Smooth muscle cell (in vitro differentiated cells): Measurements from ENCODE around the gene WDR3. TPM values are rescaled to one million over a fixed set of nuclear protein-coding genes. Genes with fewer than 3 reads are reported as not detected.
"Not testable (repeated sequence)": the region's sequence is repeated elsewhere in the genome, so short reads cannot be mapped to it uniquely, and the experiment has no call there.

Experiments
- DNase-seq: peaks from one replicate; lab custom pipeline; 2025; ENCODE audit not compliant: unreplicated experiment; lab: John Stamatoyannopoulos, UW
- H2AFZ ChIP-seq: fragments of 200-600 bp; sonication (generic); 2 replicates; pipeline ENCODE4 v1.6.0; 2016; ENCODE audit warnings: antibody characterized with exemption, low read depth, mild to moderate bottlenecking
- H3F3A ChIP-seq: fragments of 200-600 bp; sonication (generic); 2 replicates; pipeline ENCODE4 v1.6.0; 2017; ENCODE audit warnings: antibody characterized with exemption, low read depth
- H3K27ac ChIP-seq: fragments of 200-600 bp; sonication (generic); 2 replicates; pipeline ENCODE4 v1.5.1; 2016; ENCODE audit warnings: low read depth, mild to moderate bottlenecking
- H3K27me3 ChIP-seq: fragments of 200-600 bp; sonication (generic); 2 replicates; pipeline ENCODE4 v1.6.1; 2016; ENCODE audit warnings: low read depth, mild to moderate bottlenecking
- H3K36me3 ChIP-seq: fragments of 200-600 bp; sonication (generic); 2 replicates; pipeline ENCODE4 v1.5.1; 2016; ENCODE audit warnings: low read depth
- H3K4me1 ChIP-seq: fragments of 200-600 bp; sonication (generic); 2 replicates; pipeline ENCODE4 v1.5.1; 2016; ENCODE audit warnings: low read depth
- H3K4me2 ChIP-seq: fragments of 200-600 bp; sonication (generic); 2 replicates; pipeline ENCODE4 v1.6.0; 2016; ENCODE audit warnings: mild to moderate bottlenecking
- H3K4me3 ChIP-seq: fragments of 200-600 bp; sonication (generic); 2 replicates; pipeline ENCODE4 v1.5.1; 2016; ENCODE audit warnings: mild to moderate bottlenecking
- H3K79me2 ChIP-seq: fragments of 200-600 bp; sonication (generic); 2 replicates; pipeline ENCODE4 v1.6.0; 2016; ENCODE audit warnings: low read depth, mild to moderate bottlenecking
- H3K9ac ChIP-seq: fragments of 200-600 bp; sonication (generic); 2 replicates; pipeline ENCODE4 v1.6.0; 2016; ENCODE audit warnings: low read depth
- H3K9me3 ChIP-seq: fragments of 200-600 bp; sonication (generic); replicated peaks from 2 replicates; pipeline ENCODE4 v1.5.1; 2016; ENCODE audit warnings: low read depth
- H4K20me1 ChIP-seq: fragments of 200-600 bp; sonication (generic); 2 replicates; pipeline ENCODE4 v1.6.0; 2016; ENCODE audit warnings: low read depth
- CTCF ChIP-seq: fragments of 200-600 bp; sonication (generic); IDR thresholded peaks from 2 replicates; pipeline ENCODE4 v1.5.1; 2017; ENCODE audit warnings: borderline replicate concordance, mild to moderate bottlenecking, antibody characterized with exemption; ENCODE audit not compliant: insufficient read depth, poor library complexity, severe bottlenecking
- WGBS: methylation state at CpG from one replicate; pipeline ENCODE4 v1.1.7; 2016; ENCODE audit warnings: low lambda C conversion rate; 5-methylcytosine and 5-hydroxymethylcytosine counted together
- polyA plus RNA-seq: library from polyadenylated mRNA; unstranded; fragments of >200 nt; fragmentation: Nextera tagmentation; extraction: Ambion mirVana; gene quantifications from 2 replicates; pipeline ENCODE4 v1.2.1, GENCODE V29; 2016
- total RNA-seq: library from RNA; depleted of rRNA; stranded (reverse); fragments of >200 nt; gene quantifications from 2 replicates; pipeline ENCODE4 v1.2.3, GENCODE V29; 2014

The WDR3 gene
- total and polyA plus RNA-seq, 2 experiments from 2014 or later = 13.4 to 19.7 TPM

GRCh38 chr1:117905019-117905418 lies 24.5 kb upstream of the WDR3 start:
- H3K4me3 ChIP-seq = no peak overlapping the region
- H3K9ac ChIP-seq = no peak overlapping the region
- H3K27ac ChIP-seq = no peak overlapping the region
- no peak overlapping the region for H3K4me2 ChIP-seq
- no peaks in the 10 kb centered on the region for H3K9me3 ChIP-seq
- TF ChIP-seq CTCF = no peak
- peaks cover 16% of the 10 kb centered on the region for H3K36me3 ChIP-seq
- H4K20me1 ChIP-seq = no peaks in the 10 kb centered on the region
- H2AFZ ChIP-seq = no peak overlapping the region
- DNase-seq = no peak
- H3K4me1 ChIP-seq = no peaks in the 10 kb centered on the region
- 95% methylated on average over 2 of the region's 2 CpGs for WGBS
- H3K79me2 ChIP-seq = no peaks in the 10 kb centered on the region
- H3F3A ChIP-seq = no peaks in the 10 kb centered on the region
- H3K27me3 ChIP-seq = no peaks in the 10 kb centered on the region

DNA sequence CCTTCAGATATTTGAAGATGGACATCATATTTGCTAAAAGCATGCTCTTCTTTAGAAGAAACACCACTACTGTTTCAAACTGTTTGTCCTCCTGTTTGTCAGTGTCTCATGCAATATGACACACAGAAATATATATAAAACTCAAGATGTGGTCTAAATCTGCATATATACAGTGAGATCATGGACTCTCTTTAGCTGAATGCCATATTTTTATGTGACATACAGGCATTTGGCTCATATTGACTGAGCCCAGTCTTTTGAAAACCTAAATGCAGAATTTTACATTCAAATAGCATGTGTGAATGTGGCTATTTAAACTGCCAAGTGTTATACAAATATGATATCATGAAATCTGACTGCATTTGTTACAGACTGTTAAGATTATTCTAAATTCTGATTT lies 18.5 kb upstream of the WDR3 start:
- Histone ChIP-seq H4K20me1 (peaks cover 11% of the 10 kb centered on the region), H3K9ac (no peak overlapping the region), H2AFZ (no peak overlapping the region), H3K9me3 (no peaks in the 10 kb centered on the region), H3K27ac (no peak overlapping the region), H3F3A (no peaks in the 10 kb centered on the region), H3K79me2 (no peaks in the 10 kb centered on the region), H3K4me3 (no peak overlapping the region), H3K4me1 (no peaks in the 10 kb centered on the region), H3K4me2 (no peak overlapping the region), H3K36me3 (peaks cover 30% of the 10 kb centered on the region), H3K27me3 (no peaks in the 10 kb centered on the region)
- no peak for TF ChIP-seq CTCF
- no peak for DNase-seq

GRCh38 chr1:117919376-117919775 lies 10.2 kb upstream of the WDR3 start:
- H3F3A ChIP-seq = no peaks in the 10 kb centered on the region
- H3K4me2 ChIP-seq = no peak overlapping the region
- peaks cover 31% of the 10 kb centered on the region for H4K20me1 ChIP-seq
- no peak overlapping the region for H3K27ac ChIP-seq
- H2AFZ ChIP-seq = no peak overlapping the region
- H3K9ac ChIP-seq = no peak overlapping the region
- peaks cover 42% of the 10 kb centered on the region for H3K36me3 ChIP-seq
- peaks cover 15% of the 10 kb centered on the region for H3K79me2 ChIP-seq
- H3K4me3 ChIP-seq = no peak overlapping the region
- no peaks in the 10 kb centered on the region for H3K4me1 ChIP-seq
- DNase-seq = no peak
- no peak for TF ChIP-seq CTCF
- no peaks in the 10 kb centered on the region for H3K9me3 ChIP-seq
- H3K27me3 ChIP-seq = no peaks in the 10 kb centered on the region

GRCh38 chr1:117921991-117922390 lies 7.5 kb upstream of the WDR3 start:
- no peak overlapping the region for H3K9ac ChIP-seq
- TF ChIP-seq CTCF = no peak
- H3K4me3 ChIP-seq = no peak overlapping the region
- H3F3A ChIP-seq = no peaks in the 10 kb centered on the region
- no peak overlapping the region for H2AFZ ChIP-seq
- DNase-seq = no peak
- H3K4me1 ChIP-seq = no peaks in the 10 kb centered on the region
- peaks cover 39% of the 10 kb centered on the region for H3K79me2 ChIP-seq
- WGBS = 97% methylated on average over 2 of the region's 2 CpGs
- no peaks in the 10 kb centered on the region for H3K9me3 ChIP-seq
- no peaks in the 10 kb centered on the region for H3K27me3 ChIP-seq
- no peak overlapping the region for H3K27ac ChIP-seq
- H3K36me3 ChIP-seq = peaks cover 23% of the 10 kb centered on the region
- no peak overlapping the region for H3K4me2 ChIP-seq
- peaks cover 49% of the 10 kb centered on the region for H4K20me1 ChIP-seq

DNA sequence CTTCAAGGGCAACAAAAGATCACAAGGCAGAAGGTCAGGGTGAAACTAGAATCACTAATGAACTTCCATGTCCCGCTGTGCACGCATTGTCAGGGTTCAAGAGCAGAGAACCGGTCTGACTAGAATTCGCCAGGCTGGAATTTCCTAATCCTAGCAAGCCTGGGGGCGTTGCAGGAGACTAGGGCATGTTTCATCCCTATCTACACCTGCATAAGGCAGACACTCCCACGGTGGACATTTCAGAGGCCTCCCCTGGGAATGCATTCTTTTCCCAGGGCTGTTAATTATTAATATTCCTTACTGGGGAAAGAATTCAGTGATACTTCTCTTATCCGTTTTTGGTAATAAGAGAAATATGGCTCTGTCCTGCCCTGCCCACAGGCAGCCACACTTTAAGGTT lies 6.8 kb upstream of the WDR3 start:
- H2AFZ ChIP-seq, H3K27ac ChIP-seq, H3K9me3 ChIP-seq, DNase-seq, H3K27me3 ChIP-seq, H3K9ac ChIP-seq, H3F3A ChIP-seq, H3K4me2 ChIP-seq, H3K4me3 ChIP-seq, H3K4me1 ChIP-seq: not testable (repeated sequence)
- Histone ChIP-seq H4K20me1 (peaks cover 56% of the 10 kb centered on the region), H3K36me3 (peaks cover 17% of the 10 kb centered on the region), H3K79me2 (peaks cover 46% of the 10 kb centered on the region)
- 90% methylated on average over 7 of the region's 7 CpGs for WGBS
